GM19395 (cell line): Measurements from ENCODE around the gene CGNL1.
A peak's percentile ranks its signal among the peaks of the same experiment; 100 is the strongest.

Experiments used
- ATAC-seq: cut with Tn5 transposase; IDR thresholded peaks from one replicate; pipeline ENCODE4 v1.9.1; 2021; ENCODE audit warnings: mild to moderate bottlenecking, moderate library complexity; ENCODE audit not compliant: unreplicated experiment

Gene CGNL1

DNA sequence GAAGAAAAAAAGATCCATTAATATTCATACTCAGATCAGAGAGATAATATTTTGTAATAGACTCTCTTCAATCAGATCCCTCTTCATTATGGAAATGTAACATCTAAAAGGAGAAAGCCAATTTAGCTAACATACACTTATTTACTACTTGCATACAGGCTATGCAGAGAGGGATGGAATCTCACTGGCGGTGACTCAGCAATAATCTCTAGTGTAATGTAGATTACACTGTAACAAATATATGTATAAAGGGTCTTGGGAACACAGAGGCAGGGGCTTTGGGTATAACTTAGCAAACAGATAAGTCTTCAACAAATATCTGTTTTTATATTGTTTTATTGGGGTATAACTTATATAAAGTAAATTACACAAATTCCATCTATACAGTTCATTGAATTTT is 69.6 kb downstream of the CGNL1 start:
- ATAC-seq: no peak

DNA sequence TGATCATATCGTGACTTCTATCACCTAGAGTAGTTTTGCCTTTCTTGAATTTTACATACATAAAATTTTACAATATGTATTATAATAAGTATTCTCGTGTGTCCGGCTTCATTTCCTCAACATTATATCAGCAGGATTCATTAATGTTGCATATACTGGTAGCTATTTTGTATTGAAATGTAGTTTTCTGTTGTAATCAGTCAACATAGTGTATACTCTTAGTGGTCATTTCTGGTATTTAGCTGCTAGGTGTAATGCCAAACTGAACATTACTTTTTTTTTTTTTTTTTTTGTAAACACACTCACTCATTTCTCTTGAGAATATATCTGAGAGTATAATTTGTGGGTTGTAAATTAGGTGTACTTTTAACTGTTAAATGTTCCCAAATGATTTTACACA is 70.1 kb downstream of the CGNL1 start:
- no peak for ATAC-seq

DNA sequence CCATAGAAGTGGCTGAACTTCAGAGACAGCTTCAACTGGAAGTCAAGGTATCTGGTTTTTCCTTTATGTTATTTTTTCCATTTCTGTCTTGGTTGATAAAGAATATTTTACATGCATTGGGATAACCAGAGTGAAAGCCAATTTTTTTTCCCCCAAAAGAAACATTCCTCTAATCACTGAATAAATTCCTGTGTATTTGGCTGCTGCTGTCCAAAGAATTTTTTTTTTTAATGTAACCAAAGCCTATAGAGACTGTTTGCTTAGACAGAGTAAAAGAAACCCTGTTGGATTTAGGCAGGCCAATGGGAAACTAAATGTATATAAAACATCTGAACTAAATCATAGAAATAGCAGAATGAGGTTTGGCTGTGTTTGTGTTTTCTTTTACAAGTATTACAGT is 75.2 kb downstream of the CGNL1 start:
- ATAC-seq: no peak

DNA sequence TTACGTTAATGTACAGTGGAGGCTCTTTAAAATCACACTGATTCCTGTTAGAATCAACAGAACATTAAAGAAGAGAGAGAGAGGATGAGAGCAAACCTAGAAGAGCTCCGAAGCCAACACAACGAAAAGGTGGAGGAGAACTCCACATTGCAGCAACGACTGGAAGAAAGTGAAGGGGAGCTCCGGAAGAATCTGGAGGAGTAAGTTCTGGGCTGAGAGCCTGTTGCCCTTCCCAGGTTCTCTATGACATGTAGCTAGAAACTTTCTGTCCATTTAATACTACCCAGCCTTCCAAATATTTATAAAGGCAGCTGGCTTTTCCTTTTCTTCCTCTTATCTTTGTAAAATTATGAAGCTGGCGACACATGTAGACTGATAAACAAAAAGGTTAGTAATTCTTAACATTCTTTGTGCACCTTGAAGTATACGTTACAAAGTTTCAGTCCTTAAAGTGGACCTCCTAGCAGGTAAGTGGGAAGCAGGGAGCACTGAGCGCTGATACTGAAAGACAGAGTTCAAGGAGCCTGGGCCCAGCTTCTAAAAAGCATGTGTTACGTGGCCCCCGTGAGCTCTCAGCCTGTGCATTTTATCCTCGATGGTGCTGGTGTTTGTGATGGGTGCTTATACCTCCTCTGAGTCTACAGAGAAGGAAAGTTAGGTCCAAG is 75.9 kb downstream of the CGNL1 start:
- no peak for ATAC-seq

DNA sequence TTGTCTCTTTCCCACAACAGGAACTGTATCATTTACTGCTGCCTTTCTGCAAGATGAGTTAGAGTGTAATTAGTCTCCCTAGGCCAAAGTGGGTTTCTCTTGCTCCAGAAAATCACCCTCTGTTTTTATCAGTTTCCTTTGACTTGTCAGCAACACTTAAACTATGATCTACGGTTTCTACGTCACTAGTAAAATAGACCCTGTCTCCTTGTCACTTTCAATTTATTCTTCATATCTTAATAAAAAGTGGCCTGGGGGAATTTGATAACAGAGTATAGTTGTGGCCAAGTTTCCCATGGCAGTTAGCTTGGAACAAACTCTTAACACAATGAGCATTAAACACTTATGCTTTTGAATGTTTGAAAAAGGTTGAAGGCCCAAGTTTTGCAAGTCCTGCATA is 79.6 kb downstream of the CGNL1 start:
- no peak for ATAC-seq

DNA sequence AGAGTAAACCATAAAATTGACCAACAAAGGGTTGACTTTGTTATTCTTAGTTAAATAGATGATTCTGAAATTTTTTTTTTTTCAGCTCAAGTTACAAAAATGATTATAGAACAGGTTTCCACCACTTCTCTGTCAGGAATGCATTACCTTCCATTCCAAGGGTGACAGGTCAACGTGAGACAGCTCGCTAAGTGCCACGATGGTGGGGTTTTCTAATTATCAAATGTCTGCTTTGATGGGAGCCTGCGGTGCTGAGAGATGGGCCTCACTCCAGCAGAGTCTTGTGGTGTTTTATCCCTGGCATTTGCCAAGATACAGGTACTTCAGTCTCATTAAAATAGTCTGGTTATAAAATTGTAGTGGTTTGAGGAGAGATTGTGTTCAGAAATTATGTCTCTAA is 80.3 kb downstream of the CGNL1 start:
- no peak for ATAC-seq

DNA sequence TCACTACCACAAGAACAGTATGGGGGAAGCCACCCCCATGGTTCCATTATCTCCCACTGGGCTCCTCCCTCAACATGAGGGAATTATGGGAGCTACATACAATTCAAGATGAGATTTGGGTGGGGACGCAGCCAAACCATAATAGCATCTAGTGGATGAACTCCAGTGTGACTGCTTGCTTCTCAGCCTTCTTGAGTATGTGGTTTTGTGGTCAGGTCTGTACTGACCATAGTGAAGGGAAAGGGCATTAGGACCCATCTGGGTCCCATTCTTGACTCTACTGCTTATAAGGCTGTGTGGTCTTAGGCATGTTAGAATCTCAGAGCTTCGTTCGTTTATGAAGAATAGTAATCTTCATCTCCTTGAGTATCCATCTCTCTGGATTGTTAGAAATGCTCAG is 81.4 kb downstream of the CGNL1 start:
- ATAC-seq: no peak

DNA sequence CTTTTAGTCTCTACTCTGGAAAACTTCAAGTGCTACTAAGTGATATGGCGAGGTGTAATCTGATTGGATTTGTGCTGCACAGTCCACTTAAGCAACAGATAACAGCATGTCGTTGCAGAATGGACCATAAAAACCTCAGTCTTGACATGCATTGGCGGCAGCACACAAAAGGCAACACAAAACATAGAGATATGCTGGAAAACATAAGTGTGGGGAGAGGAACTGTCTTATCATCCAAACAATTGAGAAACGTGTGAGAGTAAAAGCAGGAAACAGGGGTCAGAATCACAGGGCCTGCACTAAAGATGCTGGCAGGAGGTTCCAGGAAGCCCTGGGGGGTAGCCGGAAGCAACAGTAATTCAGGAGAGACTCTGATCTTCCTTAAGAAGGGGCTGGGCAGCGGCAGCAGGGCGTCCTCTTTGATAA is 82.1 kb downstream of the CGNL1 start:
- no peak for ATAC-seq

DNA sequence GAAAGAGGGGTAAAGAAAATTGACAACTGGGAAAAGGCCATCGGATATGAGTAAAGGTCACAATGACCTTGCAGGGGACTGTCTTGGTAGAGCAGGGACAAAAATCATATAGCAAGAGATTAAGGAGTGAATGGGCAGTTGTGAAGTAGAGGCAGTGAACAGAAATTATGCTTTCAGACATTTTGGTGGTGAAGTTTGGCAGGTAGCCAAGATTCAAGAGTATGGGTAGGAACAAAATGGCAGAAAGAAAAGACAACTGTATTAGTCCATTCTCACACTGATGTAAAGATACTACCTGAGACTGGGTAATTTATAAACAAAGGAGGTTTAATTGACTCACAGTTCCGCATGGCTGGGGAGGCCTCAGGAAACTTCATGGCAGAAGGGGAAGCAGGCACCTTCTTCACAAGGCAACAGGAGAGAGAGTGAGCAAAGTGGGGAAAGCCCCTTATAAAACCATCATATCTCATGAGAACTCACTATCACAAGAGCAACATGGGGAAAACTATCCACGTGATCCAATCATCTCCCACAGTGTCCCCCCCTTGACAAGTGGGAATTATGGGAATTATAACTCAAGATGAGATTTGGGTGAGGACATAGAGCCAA is 84.0 kb downstream of the CGNL1 start:
- ATAC-seq: no peak

DNA sequence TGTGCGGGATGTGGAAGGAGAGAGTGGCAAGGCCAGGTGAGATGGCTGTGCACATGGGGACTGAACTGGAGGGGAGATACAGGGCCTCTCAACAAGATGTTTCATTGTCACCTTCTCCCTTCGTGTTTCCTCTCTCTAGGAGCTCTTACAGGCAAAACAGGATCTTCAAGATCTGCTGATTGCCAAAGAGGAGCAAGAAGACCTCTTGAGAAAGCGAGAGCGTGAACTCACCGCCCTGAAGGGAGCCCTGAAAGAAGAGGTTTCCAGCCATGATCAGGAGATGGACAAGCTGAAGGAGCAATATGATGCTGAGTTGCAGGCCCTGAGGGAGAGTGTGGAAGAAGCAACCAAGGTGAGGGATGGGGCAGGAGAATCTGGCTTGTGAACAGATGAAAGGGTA is 85.2 kb downstream of the CGNL1 start:
- no peak for ATAC-seq

DNA sequence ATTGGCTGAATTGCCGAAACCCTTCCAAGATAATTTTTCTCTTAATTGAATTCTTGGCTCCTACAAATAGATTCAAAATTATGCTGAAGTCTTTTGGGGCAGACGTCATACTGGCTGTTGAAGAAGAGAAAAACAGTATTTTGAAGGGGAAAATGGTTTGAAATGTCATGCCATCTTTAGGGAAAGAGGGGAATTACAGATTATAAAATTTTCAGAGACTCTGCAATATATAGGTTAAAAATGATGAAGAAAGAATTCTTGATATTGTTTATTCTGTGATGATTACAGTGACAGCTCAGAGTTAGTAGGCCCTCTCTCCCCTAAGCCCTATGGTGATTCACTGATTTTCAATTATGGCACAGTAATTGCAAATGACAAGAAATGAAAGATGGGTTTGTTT is 86.1 kb downstream of the CGNL1 start:
- ATAC-seq: no peak

DNA sequence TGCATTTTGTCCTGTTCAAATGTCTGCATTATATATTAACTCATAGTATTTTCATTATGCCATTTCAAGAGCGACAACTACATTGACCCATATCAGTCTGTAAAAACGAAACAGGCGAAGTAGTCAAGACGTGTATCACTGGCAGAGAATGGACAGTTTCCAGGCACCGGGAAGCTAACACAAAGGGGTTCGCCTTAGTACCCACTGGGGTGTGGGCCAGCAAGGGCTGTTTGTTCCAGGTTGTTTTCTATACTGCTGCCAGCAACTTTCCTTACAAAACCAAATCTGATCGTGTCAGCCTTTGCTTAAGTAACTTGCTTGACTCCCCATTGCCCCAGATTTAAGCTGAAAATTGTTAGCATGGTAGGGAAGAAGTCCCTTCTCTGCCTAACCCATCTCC is 87.1 kb downstream of the CGNL1 start:
- ATAC-seq: no peak

DNA sequence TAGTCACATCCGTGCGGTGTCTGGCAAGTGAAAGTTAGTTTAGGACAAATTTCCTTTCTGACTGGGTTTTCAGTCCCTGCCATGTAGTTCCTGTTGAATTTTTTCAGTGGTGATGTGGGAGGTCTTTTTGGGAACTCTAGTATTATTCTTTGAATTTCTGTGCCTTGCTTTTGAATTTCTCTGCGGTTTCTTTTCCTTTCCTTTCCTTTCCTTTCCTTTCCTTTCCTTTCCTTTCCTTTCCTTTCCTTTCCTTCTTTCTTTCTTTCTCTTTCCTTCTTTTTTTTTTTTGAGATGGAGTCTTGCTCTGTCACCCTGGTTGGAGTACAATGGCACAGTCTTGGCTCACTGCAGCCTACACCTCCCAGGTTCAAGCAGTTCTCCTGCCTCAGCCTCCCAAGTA is 88.2 kb downstream of the CGNL1 start:
- ATAC-seq: no peak

DNA sequence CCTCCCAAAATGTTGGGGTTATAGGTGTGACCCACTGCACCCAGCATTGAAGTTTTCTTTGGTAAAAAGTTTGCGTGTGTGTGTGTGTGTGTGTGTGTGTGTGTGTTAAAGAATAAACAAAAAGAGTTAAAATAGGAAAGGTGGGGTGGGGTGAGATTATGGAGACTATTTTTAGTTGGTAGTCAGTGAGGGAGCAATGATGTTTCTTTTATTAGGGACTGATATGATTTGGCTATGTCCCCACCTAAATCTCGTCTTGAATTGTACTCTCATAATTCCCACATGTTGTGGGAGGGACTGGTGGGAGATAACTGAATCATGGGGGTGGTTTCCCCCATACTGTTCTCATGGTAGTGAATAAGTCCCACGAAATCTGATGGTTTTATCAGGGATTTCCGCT is 92.2 kb downstream of the CGNL1 start:
- no peak for ATAC-seq

DNA sequence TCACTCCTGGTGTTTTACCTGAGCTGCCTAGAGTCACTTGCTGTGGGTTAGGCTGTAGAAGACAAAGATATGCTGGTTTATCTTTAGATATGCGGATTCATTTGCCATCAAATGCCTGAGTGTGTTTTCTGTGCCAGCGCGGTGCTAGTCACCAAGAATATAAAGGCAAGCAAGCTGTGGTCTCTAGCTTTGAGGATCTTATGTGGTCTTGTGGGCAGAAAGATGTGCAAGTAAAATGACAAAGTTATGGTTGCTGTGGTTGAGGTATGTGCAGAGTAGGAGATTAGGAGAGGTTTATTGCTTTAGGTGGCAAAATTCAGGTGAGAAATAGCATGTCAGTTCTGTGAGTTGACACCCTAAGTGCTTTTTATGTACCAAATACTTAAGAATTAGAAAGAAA is 94.2 kb downstream of the CGNL1 start:
- no peak for ATAC-seq

DNA sequence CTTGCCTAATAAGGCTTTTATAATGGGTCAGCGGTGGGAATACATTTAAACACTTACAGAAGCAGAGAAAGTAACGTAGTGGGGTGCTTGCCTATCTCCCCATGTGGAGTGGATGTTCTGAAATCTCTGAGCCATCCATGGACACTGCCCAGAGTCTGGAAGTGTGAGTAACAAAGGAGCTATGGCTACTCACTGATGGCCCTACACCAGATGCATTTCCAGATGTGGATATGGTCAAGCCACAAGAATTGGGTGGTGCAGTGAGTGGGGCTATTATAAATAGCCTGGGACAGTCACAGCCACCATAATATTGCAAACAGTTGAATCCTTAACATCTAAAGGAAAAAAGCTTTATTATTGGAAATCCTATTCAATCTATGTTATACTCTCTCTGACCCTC is 96.6 kb downstream of the CGNL1 start:
- ATAC-seq: no peak

DNA sequence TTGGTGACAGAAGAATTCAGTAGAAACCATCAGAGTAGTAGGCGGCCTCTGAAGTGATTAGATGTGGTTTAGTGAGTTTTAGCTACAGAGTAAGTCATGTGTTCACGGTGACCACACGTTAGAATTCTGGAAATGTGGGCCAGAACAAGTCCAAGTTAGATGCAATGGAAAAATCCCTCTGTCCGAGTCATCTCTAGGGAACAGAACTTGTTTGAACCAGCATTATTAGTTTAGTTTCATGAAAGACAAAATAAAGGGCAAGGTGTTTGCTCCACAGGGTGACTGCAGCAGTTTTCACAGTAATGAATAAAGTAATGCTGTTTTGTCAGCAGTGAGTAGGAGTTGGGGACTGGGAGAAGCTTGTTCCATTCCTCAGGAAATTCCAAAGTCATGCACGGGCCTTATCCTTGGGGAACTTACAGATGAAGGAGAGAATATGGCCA is 100.2 kb downstream of the CGNL1 start:
- ATAC-seq: no peak

DNA sequence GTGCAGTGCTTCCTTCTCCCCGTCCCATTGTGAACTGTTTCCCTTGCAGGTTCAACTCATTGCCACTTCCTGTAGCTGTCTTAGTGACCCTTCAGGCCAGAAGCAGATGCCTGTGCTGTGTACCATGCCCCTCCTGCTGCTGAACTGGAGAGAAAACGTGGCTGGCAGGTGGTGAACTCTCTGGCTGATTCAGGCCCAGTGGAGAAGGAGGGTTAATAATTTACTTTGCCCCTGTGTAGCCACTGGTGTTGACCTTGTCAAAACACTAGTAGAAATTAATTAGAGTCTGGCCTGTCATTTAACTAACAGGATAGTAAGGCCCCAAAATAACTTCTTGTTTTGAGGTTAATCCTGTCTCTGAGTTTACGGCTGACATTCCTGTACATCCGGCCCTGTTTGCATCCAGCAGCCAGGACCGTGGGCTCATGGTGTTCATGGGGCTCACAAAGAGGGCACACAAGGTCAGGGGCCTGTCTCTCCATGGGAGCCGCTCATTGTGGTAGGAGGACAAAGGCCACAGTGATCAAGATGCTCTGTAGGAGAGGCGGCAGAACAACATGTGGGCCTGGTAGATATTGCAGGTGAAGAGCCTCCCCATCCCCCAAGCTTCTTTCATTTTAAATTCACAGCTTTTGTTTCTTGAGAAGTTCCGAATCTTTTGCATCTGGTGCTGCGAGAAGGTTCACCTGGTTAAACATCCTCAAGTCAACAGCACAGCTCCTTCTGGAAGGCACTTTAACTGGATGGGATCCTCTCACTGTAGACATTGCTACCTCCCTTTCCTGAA is 101.6 kb downstream of the CGNL1 start:
- peak; percentile 70 for ATAC-seq

DNA sequence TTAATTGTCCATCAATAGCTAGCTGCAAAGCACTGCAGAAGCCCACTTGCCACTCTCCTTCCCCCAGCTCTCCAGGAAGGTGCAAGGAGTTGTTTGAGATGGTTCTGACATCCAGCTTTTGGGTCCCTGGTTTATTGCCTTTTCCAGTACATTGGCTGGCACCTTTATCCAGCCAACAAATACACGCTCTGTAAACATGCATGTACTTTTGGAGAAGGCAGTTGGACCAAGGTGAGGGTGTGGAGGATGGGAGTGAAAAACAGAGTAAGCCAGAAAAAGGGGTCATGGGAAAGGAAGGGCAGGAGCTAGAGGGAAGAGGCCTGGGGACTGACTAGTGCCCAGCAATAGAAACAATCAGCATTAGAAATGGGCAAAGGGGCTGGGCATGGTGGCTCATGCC is 102.7 kb downstream of the CGNL1 start:
- no peak for ATAC-seq

DNA sequence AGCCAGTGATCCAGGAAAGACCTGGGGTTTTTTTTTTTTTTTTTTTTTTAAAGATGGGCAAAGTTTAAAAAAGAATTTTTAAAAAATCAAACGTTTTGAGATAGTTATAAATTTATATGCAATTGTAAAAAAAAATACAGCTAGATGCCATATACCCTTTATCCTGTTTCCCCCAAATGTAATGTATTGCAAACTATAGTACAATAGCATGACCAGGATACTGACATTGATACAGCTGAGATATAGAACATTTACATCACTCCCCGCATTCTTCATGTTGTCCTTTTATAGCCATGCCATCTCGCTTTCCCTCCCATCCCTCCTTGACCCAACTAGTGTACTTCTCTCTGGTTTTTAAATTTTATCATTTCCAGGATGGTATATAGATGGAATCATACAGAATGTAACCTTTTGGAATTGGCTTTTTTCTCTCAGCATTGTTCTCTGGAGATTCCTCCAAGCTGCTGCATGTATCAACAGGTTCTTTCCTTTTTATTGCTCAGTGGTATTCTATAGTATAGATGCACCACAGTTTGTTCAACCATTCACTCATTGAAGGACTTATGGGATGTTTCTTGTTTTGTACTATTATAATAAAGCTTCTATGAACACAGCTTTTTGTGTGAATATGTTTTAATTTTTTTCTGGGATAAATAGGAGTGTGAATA is 104.9 kb downstream of the CGNL1 start:
- no peak for ATAC-seq

DNA sequence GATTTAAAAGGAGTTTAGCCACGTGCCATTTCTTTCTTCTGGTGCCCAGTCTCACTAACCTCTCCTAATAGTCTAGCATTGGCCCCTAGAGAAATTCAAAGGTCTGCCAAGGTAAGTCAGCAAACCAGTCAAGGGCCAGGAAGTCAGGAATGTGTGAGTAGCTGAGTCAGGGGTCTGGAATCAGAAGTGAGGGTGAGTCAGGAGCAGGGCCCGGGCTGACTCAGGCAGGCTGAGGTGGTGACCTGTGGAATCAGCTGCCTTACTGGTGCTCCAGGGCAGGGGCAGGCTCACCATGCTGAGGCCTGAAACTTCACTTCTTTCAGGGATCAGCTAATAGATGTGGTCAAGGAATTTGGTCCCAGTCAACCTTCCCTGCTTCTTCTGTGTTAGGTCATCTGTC is 109.6 kb downstream of the CGNL1 start:
- no peak for ATAC-seq

DNA sequence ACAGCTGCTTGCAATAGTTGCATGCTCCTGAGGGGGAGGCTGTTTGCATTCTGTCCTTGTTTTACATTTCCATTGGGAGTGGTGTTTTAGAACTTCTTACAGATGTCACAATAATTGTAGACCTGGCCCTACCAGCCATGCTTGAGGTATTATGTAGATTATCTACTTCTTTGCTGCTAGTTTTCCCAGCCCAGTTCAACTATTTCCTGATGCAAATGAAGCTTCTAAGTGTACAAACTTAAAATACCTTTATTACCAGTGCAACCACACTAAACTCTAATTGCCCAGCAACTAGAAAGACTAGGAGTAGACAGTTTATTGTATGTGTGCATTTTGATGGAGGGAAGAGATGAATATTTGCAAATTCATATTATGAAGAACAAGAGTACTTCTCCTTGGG is 110.5 kb downstream of the CGNL1 start:
- ATAC-seq: no peak
